Activated T-cell treated with anti-CD3 and anti-CD28 coated beads, Interleukin-2, amount 50 U/mL, for 24 hours (primary cell): ENCODE measurements around the gene FANCI.

Experiments
- DNase-seq: peaks from one replicate; pipeline ENCODE4 v3.0.0-alpha.2; 2020
- H3K27ac Mint-ChIP-seq: 2 replicates; pipeline ENCODE4 v1.8.0; 2020; ENCODE audit warnings: mild to moderate bottlenecking, mixed read lengths
- H3K27me3 Mint-ChIP-seq: 2 replicates; pipeline ENCODE4 v1.8.0; 2020; ENCODE audit warnings: mixed read lengths
- H3K36me3 Mint-ChIP-seq: 2 replicates; pipeline ENCODE4 v1.8.0; 2020; ENCODE audit warnings: low read depth, mixed read lengths
- H3K4me1 Mint-ChIP-seq: 2 replicates; pipeline ENCODE4 v1.8.0; 2020; ENCODE audit warnings: low read depth, mixed read lengths
- H3K4me3 Mint-ChIP-seq: 2 replicates; pipeline ENCODE4 v1.8.0; 2020; ENCODE audit warnings: mild to moderate bottlenecking, moderate library complexity, mixed read lengths
- H3K9me3 Mint-ChIP-seq: 2 replicates; pipeline ENCODE4 v1.8.0; 2020; ENCODE audit warnings: mixed read lengths

FANCI gene

DNA sequence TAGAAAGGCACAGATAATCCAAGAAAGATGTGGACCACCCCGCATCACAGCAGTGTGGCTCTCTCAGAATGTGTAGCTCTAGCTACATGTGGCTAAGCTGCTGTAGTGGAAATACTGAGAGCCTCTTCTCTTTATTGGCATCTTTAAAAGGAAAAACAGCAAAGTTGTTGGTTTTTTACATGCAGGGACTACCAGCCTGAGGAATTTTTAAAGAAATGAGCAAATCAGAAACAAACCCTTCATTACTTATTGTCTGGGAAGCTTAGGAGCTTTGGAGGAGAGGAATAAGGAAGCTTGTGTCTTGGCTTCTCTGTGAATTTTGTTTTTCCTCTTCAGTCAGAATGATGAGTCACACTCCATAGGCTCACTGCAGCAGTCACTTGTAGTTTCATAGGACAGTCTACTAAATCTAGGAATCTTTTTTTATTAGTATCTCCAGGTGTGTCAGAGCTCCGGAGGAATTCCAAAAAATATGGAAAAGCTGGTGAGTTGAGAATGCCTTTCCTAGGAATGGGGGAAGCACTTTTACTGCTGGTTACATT, 63.3 kb downstream of the FANCI start:
- DNase-seq: no peak
- no peaks in the 10 kb centered on the region for H3K9me3 Mint-ChIP-seq
- peaks cover 8% of the 10 kb centered on the region for H3K4me1 Mint-ChIP-seq
- no peaks in the 10 kb centered on the region for H3K27me3 Mint-ChIP-seq
- no peak overlapping the region for H3K27ac Mint-ChIP-seq
- H3K36me3 Mint-ChIP-seq: peaks cover 92% of the 10 kb centered on the region
- H3K4me3 Mint-ChIP-seq: no peak overlapping the region

DNA sequence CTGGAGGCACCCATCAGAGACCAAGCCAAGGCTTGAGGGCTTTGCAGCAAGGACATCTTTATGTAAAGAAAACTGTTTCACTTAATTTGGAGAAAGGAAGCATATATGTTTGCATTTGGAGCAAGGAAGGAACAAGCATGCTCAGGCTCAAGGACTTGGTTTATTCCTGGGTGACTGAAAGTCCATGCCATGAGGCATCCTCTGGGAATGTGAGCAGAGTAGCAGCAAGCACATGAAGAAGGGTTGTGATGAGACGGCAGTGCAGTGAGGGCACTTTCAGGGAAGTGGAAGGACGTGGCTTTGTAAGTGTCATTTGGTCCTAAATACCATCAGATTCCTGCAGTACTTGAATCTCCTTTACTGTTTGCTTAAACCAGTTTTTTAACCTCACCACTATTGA, 64.0 kb downstream of the FANCI start:
- no peaks in the 10 kb centered on the region for H3K9me3 Mint-ChIP-seq
- H3K4me1 Mint-ChIP-seq: peaks cover 8% of the 10 kb centered on the region
- no peak overlapping the region for H3K4me3 Mint-ChIP-seq
- no peak for DNase-seq
- H3K27me3 Mint-ChIP-seq: no peaks in the 10 kb centered on the region
- H3K36me3 Mint-ChIP-seq: peaks cover 95% of the 10 kb centered on the region
- no peak overlapping the region for H3K27ac Mint-ChIP-seq

DNA sequence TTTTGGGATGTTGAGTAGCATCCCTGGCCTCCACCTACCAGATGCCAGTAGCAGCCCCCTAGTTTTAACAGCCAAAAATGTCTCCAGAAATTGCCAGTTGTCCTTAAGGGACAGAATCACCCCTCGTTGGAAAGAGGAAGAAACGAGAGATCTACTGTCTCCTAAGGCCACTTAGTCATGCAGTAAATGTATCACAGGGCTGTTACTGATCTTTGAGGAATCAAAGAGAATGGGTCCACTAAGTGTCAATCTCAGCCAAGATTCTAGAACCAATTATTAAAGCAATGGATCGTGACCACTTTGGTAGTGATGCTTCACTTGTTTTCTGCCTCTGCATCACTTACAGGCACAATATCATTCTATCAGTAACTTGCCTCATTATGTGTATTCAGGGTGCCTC, 64.5 kb downstream of the FANCI start:
- Mint-ChIP-seq H3K36me3 (peaks cover 95% of the 10 kb centered on the region), H3K9me3 (no peaks in the 10 kb centered on the region)

DNA sequence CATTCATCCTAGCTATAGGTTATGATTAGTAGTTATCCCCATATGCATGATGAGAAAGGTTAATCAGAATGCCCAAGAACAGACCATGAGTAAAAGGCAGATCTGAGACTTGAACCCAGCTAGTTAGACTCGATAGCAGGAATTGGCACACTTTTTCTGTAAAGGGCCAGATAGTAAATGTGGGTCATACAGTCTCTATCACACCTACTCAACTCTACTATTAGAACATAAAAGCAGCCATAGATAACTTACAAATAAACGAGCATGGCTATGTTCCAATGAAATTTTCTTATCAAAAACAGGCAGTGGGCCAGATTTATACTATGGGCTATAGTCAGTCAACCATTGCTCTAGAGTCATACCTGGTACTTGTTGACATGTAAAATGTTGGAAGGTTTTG, 66.2 kb downstream of the FANCI start:
- Mint-ChIP-seq H3K27me3 (no peaks in the 10 kb centered on the region), H3K4me3 (no peak overlapping the region), H3K36me3 (peaks cover 95% of the 10 kb centered on the region), H3K9me3 (no peaks in the 10 kb centered on the region), H3K27ac (peak overlapping the region; percentile 51), H3K4me1 (peaks cover 15% of the 10 kb centered on the region)
- DNase-seq: no peak

More for the DNA sequence above, 64.5 kb downstream of the FANCI start:
- Mint-ChIP-seq H3K27me3 (no peaks in the 10 kb centered on the region), H3K4me1 (peaks cover 12% of the 10 kb centered on the region), H3K27ac (no peak overlapping the region), H3K4me3 (no peak overlapping the region)
- no peak for DNase-seq

DNA sequence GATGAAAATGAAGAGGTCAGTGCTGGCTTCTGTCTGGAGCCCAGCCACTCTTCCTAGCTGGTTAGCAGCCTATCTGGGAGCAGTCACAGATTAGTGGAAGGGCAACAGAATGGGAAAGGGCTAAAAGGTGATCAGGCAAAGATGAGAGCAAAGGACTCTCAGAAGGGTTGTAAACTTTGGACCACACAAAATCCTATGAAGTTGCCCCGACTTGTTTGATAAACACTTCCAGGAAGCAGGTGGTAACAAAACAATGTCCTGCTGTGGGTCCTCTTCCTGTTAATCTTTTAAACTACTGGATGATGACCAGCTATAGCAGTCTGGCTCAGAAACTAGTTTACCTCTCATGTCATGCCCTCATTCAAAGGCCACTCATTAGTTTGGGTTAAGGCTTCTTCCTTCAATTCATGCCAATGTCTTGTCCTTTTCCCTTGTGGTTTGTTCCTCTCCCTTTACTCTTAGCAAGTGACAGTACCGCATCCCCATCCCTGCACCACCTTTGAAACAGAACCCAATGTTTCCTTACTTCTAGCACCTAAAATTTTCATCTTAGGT, 71.7 kb downstream of the FANCI start:
- Mint-ChIP-seq H3K9me3 (no peaks in the 10 kb centered on the region), H3K4me1 (peaks cover 37% of the 10 kb centered on the region), H3K27ac (peak overlapping the region; percentile 80), H3K36me3 (peaks cover 97% of the 10 kb centered on the region), H3K4me3 (no peak overlapping the region), H3K27me3 (no peaks in the 10 kb centered on the region)
- DNase-seq: no peak

DNA sequence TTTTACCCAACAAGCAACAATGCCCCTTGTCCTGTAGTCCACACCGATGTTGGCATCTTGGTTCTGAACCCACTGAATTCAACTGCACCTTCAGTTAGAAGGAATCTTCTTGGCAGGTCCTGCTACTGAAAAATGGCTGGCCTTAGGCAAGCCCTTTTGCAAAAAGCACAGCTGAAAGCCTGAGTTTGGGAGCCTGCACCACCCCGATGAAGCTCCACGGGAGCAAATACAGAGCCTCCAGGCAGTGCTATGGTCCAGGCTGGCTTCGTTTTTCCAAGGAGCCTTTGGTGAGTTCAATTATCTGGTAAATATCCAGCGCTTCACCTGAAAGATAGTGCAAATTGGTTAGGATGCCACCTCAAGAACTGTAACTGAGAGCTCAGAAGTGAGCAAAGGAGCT, 72.7 kb downstream of the FANCI start:
- Mint-ChIP-seq H3K27me3 (no peaks in the 10 kb centered on the region), H3K4me3 (no peak overlapping the region), H3K4me1 (peaks cover 36% of the 10 kb centered on the region), H3K36me3 (peaks cover 99% of the 10 kb centered on the region), H3K27ac (peak overlapping the region; percentile 80), H3K9me3 (no peaks in the 10 kb centered on the region)
- DNase-seq: no peak

DNA sequence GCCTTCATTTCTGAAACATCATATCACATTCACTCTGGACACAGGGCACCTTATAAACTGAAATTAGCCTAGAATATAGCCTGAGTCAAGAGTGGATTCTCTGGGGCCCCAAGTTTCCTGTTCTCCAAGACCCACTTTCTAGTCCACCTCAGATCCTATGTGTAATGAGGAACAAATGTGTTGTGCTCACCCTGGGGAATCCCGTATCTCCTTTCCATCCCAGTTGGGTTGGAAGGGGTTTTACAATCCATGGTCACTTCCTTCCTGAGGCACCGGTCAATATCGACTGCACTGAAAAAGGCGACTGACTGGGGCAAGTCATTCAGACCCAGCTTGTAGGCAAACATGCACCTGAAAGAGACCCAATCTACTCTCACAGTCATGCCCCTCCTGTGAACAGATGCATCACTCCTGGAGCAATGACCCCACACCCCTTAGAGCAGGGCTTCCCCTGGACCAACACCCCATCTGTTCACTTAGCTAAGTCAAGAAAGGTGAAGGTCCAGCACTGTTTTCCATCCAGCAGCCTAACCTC, 73.5 kb downstream of the FANCI start:
- DNase-seq: no peak
- no peak overlapping the region for H3K4me3 Mint-ChIP-seq
- H3K9me3 Mint-ChIP-seq: no peaks in the 10 kb centered on the region
- H3K27ac Mint-ChIP-seq: peak overlapping the region; percentile 88
- peaks cover 99% of the 10 kb centered on the region for H3K36me3 Mint-ChIP-seq
- H3K4me1 Mint-ChIP-seq: peaks cover 36% of the 10 kb centered on the region
- H3K27me3 Mint-ChIP-seq: no peaks in the 10 kb centered on the region

DNA sequence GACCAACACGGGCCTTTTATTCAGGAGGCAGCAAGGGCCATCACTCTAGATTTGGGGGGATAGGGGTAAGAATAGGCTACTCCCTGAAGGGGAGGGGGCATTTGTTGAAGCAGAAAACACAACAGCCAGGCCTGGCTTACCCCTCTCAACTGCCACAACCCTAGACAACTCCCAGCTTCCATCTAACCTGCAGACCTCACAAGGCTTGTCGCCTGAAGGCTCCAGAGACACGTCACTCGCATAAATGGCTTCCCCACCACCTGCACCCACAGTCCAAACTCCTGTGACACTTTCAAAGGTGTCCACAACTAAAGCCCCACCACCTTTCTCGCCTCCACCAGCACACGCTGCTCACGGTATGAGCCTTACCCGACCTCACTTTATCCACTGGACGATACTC, 75.9 kb downstream of the FANCI start:
- peak overlapping the region; percentile 84 for H3K27ac Mint-ChIP-seq
- H3K4me3 Mint-ChIP-seq: no peak overlapping the region
- H3K4me1 Mint-ChIP-seq: peaks cover 29% of the 10 kb centered on the region
- no peak for DNase-seq
- H3K36me3 Mint-ChIP-seq: peaks cover 99% of the 10 kb centered on the region
- H3K27me3 Mint-ChIP-seq: no peaks in the 10 kb centered on the region
- no peaks in the 10 kb centered on the region for H3K9me3 Mint-ChIP-seq

DNA sequence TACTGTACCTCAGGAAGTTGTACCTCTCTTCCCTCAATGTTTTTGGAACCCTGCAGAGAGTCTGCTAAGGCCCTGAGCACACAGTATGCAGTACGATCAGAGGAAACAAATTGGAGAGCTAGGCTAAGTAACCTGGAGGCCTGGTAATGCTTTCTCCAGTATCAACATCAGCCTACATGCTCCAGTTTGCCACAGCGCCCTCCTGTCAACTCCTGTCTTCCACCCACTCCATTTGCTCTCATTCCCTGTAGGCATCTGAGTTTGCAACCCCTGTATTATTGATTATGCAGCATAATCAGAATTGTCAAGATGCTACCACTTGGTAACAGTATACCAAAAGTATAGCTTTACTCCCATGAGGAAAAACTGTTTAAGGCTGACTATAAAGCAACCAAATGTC, 76.4 kb downstream of the FANCI start:
- Mint-ChIP-seq H3K27ac (peak overlapping the region; percentile 84), H3K27me3 (no peaks in the 10 kb centered on the region), H3K36me3 (peaks cover 99% of the 10 kb centered on the region), H3K4me1 (peaks cover 31% of the 10 kb centered on the region), H3K4me3 (no peak overlapping the region), H3K9me3 (no peaks in the 10 kb centered on the region)
- DNase-seq: no peak

DNA sequence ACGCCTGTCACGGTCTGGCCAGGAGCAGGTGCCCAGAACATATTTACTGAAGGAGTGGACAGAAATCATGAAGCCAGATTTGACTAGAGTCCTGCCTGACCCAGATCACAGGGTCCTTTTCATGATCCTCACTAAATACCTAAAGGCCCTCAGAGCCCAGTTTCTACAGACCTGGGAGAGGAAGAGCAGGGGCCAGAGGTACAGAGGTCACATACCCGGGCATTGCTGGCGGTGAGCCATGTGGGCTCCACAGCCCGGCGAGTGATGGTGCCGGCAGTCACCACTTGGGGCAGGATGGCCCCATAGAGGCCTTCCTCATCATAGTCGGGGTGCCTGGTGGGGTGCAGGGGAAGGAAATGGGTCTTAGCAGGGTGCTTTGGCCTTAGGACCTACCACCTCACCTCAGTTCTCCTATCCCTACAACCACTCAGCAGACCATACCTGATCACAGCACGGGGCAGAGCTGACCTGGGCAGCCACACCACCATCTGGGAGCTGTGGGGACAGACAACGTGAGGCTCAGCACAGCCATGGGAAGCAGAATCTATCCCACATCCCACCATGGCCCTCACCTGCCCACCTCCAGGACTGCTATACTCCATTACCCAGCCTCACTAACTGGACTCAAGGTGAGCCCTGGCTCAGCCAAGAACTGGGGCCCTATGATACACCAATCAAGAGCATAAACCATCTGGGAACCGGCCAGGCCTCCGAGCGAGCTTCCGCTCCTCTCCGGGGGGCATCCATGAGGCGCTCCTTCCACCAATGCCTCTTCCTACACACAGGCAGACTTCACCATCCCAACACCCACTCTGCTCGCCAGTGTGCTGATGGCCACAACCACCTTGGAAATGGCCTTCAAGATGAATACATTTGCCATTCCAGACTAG, 78.0 kb downstream of the FANCI start:
- H3K9me3 Mint-ChIP-seq: no peaks in the 10 kb centered on the region
- H3K27ac Mint-ChIP-seq: peak overlapping the region; percentile 67
- H3K36me3 Mint-ChIP-seq: peaks cover 99% of the 10 kb centered on the region
- peaks cover 18% of the 10 kb centered on the region for H3K4me1 Mint-ChIP-seq
- no peak overlapping the region for H3K4me3 Mint-ChIP-seq
- DNase-seq: no peak
- no peaks in the 10 kb centered on the region for H3K27me3 Mint-ChIP-seq

DNA sequence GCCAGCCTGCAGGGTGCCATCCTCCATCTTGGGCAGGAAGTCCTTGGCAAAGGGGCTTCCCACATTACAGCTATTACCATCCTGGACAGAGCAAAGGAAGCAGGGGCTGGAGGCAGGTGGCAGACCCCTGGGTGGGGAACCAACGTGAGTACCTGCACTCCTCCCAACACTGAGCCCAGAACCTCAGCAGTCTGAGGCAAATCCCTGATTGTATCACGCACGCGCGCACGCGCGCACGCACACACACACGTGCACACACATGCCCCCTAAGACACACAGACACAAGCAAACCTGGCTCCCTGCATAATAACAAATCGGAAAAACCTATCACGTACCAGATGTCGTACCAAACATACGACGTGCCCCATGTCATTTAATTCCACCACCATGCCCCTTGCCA, 79.0 kb downstream of the FANCI start:
- Mint-ChIP-seq H3K27me3 (no peaks in the 10 kb centered on the region), H3K4me1 (peaks cover 8% of the 10 kb centered on the region), H3K36me3 (peaks cover 98% of the 10 kb centered on the region)

DNA sequence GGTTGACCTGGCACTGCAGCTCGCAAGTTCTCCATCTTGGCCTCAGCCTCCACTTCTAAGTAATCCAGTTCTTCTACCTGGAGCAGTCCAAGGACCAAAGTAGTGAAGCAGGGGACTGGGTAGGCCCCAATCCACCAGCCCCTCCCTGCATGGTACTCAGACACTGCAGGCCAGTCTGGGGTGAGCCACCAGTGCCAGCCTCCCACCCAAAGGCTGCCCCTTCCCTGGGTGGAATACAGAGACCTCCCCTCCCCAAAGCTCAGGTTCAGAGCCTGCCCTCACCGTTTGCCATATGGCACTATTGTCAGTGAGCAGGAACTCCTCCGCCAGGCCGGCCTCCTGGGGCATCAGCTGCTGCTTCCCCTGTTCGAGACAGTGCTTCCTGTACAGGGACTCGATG, 80.0 kb downstream of the FANCI start:
- Mint-ChIP-seq H3K4me1 (peaks cover 11% of the 10 kb centered on the region), H3K36me3 (peaks cover 99% of the 10 kb centered on the region), H3K27me3 (no peaks in the 10 kb centered on the region), H3K27ac (peak overlapping the region; percentile 68), H3K9me3 (no peaks in the 10 kb centered on the region), H3K4me3 (no peak overlapping the region)
- no peak for DNase-seq

More for the DNA sequence above, 79.0 kb downstream of the FANCI start:
- no peak overlapping the region for H3K4me3 Mint-ChIP-seq
- peak overlapping the region; percentile 50 for H3K27ac Mint-ChIP-seq
- no peak for DNase-seq
- H3K9me3 Mint-ChIP-seq: no peaks in the 10 kb centered on the region

DNA sequence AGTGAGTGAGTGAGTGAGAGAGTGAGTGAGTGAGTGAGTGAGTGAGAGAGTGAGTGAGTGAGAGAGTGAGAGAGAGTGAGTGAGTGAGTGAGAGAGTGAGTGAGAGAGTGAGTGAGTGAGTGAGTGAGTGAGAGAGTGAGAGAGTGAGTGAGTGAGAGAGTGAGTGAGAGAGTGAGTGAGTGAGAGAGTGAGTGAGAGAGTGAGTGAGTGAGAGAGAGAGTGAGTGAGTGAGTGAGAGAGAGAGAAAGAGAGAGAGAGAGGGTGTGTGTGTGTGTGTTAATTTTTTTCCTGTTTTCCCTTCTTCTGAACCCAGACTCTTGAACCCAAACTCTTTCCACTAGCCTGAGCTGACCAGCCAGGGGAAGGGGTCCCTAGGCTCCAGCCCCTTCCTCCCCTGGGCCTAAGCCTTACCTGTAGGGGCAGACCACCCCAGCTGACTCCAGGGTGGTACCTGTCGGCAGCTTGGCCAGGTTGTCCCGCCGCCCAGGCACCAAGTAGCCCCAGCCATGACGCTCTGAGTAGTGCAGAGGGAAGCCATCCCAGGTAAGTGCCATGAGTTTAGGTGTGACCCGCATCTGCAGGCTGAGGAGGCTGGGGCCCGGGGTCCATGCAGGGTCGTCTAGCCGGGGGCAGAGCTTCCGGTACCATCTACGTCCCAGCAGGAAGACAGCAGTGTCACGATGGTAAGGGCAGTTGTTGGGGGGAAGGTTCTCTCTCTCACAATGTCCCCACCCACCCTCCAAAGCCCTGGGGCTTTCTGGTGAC, 81.4 kb downstream of the FANCI start:
- Mint-ChIP-seq H3K27ac (peak overlapping the region; percentile 68), H3K4me1 (peaks cover 18% of the 10 kb centered on the region), H3K27me3 (no peaks in the 10 kb centered on the region), H3K9me3 (no peaks in the 10 kb centered on the region), H3K36me3 (peaks cover 99% of the 10 kb centered on the region), H3K4me3 (no peak overlapping the region)
- DNase-seq: no peak

DNA sequence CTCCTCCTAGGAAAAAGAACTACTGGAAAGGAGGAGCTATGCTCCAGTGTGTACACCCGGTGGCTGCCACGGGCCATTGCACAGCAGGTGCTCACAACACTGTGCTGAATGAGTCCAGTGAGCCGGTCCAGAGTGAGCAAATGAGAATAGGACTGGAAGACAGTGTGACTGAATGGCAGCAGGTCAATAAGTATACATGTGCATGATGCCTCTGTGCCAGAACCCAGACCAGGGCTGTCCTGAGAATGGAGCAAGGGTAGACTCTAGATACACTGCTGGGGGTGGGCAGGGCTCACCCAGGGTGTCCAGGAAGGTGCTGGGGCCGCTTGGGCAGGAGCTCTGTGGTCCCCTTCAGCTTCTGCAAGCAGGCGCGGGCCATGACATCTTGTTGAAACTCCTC, 82.5 kb downstream of the FANCI start:
- Mint-ChIP-seq H3K27me3 (no peaks in the 10 kb centered on the region), H3K27ac (peak overlapping the region; percentile 63), H3K4me1 (peaks cover 29% of the 10 kb centered on the region), H3K36me3 (peaks cover 99% of the 10 kb centered on the region), H3K4me3 (no peak overlapping the region), H3K9me3 (no peaks in the 10 kb centered on the region)
- no peak for DNase-seq
